Upper lobe of left lung (tissue), 4 donors: Measurements from ENCODE around the gene ITPA.

Experiments
- CTCF ChIP-seq, 6 experiments: fragments of 450-650 bp in 4 of 6; fragments of 200-600 bp in 2 of 6; sonication (generic) in 2 of 6; IDR thresholded peaks; one replicate each; pipeline ENCODE4 v1.5.1; 2016 to 2019; ENCODE audit warnings: antibody characterized with exemption in 6 of 6
- EP300 ChIP-seq, 4 donors: sonication (generic); formaldehyde crosslinking; IDR thresholded peaks; one replicate each; pipeline ENCODE4 v1.5.1; 2017; ENCODE audit warnings: antibody characterized with exemption in 4 of 4, control low read depth in 2 of 4
- POLR2A ChIP-seq, 4 donors: fragments of 450-650 bp; IDR thresholded peaks; one replicate each; pipeline ENCODE4 v1.5.1; 2016 to 2017; ENCODE audit warnings: antibody characterized with exemption in 4 of 4, mild to moderate bottlenecking in 2 of 4

- TF ChIP-seq CTCF (IDR thresholded peaks at IDR 0.05) (no peak), POLR2A (IDR thresholded peaks at IDR 0.05) (no peak), EP300 (IDR thresholded peaks at IDR 0.05) (no peak)
These were observed 30.8 kb downstream of the ITPA start for GRCh38 chr20:3239867-3240775.
